GM18867 (cell line): ENCODE measurements around the gene SHROOM3.
"Not testable (repeated sequence)": the region's sequence is repeated elsewhere in the genome, so short reads cannot be mapped to it uniquely, and the experiment has no call there.

ENCODE experiments used
- ATAC-seq: cut with Tn5 transposase; IDR thresholded peaks from one replicate; pipeline ENCODE4 v1.9.1; 2021; ENCODE audit warnings: mild to moderate bottlenecking, moderate library complexity; ENCODE audit not compliant: unreplicated experiment

SHROOM3 gene

GRCh38 chr4:76443376-76443775 is 8.3 kb downstream of the SHROOM3 start:
- no peak for ATAC-seq

- ATAC-seq: no peak
Observed at GRCh38 chr4:76445911-76446310, 10.9 kb downstream of the SHROOM3 start.

- no peak for ATAC-seq
Observed at GRCh38 chr4:76447393-76447851, 12.4 kb downstream of the SHROOM3 start.

- no peak for ATAC-seq
Observed at GRCh38 chr4:76448211-76448610, 13.2 kb downstream of the SHROOM3 start.

- ATAC-seq: no peak
Observed at GRCh38 chr4:76449362-76449767, 14.3 kb downstream of the SHROOM3 start.

- ATAC-seq: no peak
Observed at GRCh38 chr4:76449833-76450232, 14.8 kb downstream of the SHROOM3 start.

- no peak for ATAC-seq
Observed at GRCh38 chr4:76453232-76453631, 18.2 kb downstream of the SHROOM3 start.

- ATAC-seq: not testable (repeated sequence)
Observed at GRCh38 chr4:76454073-76454472, 19.0 kb downstream of the SHROOM3 start.

GRCh38 chr4:76457885-76458284 is 22.9 kb downstream of the SHROOM3 start:
- ATAC-seq: no peak

GRCh38 chr4:76458297-76458696 is 23.3 kb downstream of the SHROOM3 start:
- ATAC-seq: no peak

GRCh38 chr4:76458825-76459224 is 23.8 kb downstream of the SHROOM3 start:
- no peak for ATAC-seq

- ATAC-seq: no peak
Observed at GRCh38 chr4:76459291-76459723, 24.3 kb downstream of the SHROOM3 start.

GRCh38 chr4:76463568-76463967 is 28.5 kb downstream of the SHROOM3 start:
- no peak for ATAC-seq

GRCh38 chr4:76470064-76470463 is 35.0 kb downstream of the SHROOM3 start:
- no peak for ATAC-seq

GRCh38 chr4:76470532-76470931 is 35.5 kb downstream of the SHROOM3 start:
- ATAC-seq: no peak

GRCh38 chr4:76476571-76476970 is 41.5 kb downstream of the SHROOM3 start:
- ATAC-seq: no peak

GRCh38 chr4:76484654-76485053 is 49.6 kb downstream of the SHROOM3 start:
- ATAC-seq: no peak

GRCh38 chr4:76485450-76485849 is 50.4 kb downstream of the SHROOM3 start:
- ATAC-seq: no peak

GRCh38 chr4:76486588-76487276 is 51.7 kb downstream of the SHROOM3 start:
- ATAC-seq: no peak

GRCh38 chr4:76487621-76488020 is 52.6 kb downstream of the SHROOM3 start:
- no peak for ATAC-seq

GRCh38 chr4:76488455-76488854 is 53.4 kb downstream of the SHROOM3 start:
- ATAC-seq: no peak

- ATAC-seq: no peak
Observed at GRCh38 chr4:76488888-76489685, 54.1 kb downstream of the SHROOM3 start.
